Stimulated activated CD8-positive, alpha-beta memory T cell treated with anti-CD3 and anti-CD28 coated beads, Interleukin-4, amount 100 ng/mL, for 4 hours (primary cell): ENCODE results near the gene EIF4B.
A peak's percentile ranks its signal among the peaks of the same experiment; 100 is the strongest.

ENCODE experiments used
- DNase-seq, 2 donors: peaks; one replicate each; pipeline ENCODE4 v3.0.0-alpha.2; 2020; ENCODE audit warnings: low read depth in 2 of 2, low spot score in 1 of 2

The EIF4B gene

DNA sequence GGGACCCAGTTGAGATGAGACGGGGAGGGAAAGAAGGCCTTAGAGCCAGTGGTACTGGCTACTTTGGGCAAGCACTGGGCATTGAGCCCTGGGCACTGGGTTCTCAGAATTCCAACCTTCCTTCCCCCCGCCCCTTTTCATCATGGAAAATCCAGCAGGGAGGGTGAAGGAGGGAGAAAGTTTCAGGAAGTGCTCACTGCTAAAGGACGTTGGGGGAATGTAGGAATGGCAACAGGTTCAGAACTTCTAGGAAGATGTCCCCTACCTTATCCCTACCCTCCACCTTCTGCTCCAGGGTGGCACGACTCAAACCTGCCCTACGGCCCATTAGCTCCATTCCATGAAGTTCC is 39.4 kb downstream of the EIF4B start:
- DNase-seq = no peak

GRCh38 chr12:53046655-53047220 is 40.5 kb downstream of the EIF4B start:
- DNase-seq = peak in 1 of 2 donors; percentile 26

DNA sequence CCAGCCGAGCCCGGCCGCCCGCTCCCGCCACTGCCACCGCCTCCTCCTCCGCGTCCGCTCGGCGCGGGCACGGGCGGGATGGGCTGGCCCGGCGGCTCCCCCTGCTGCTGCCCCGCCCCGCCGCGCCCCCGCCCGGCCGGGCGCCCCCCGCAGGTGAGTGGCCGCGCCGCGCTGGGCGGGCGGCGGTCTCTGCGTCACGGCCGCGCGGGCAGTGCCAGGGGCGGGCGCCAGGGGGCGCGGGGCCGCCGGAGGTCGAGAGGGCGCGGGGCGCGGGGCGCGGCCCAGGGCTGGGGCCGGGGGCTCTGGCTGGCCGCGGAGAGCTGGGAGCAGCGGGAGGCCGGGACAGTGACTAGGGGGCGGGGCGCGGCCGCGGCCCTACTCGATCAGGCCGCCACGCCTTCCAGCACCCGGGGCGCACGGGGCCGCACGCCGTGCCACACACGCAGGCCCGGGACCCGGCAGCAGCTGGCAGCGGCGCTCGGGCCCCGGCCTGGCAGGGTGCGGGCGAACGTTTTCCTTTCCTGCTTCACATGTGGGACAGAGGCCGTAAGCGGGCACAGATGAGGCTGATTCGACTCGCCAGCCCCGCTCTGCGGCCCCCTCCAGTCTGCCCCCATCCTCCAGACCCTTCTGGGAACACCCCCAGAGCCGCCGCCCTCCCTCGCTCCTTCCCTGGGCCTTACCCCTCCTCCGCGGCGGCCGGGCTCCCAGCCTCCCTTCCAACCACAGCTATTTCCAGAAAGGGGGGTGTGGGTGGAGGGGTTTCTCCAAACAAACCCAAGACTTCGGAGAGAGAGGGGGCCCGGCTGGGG is 41.2 kb downstream of the EIF4B start:
- DNase-seq = peak; percentile 21 to 34

DNA sequence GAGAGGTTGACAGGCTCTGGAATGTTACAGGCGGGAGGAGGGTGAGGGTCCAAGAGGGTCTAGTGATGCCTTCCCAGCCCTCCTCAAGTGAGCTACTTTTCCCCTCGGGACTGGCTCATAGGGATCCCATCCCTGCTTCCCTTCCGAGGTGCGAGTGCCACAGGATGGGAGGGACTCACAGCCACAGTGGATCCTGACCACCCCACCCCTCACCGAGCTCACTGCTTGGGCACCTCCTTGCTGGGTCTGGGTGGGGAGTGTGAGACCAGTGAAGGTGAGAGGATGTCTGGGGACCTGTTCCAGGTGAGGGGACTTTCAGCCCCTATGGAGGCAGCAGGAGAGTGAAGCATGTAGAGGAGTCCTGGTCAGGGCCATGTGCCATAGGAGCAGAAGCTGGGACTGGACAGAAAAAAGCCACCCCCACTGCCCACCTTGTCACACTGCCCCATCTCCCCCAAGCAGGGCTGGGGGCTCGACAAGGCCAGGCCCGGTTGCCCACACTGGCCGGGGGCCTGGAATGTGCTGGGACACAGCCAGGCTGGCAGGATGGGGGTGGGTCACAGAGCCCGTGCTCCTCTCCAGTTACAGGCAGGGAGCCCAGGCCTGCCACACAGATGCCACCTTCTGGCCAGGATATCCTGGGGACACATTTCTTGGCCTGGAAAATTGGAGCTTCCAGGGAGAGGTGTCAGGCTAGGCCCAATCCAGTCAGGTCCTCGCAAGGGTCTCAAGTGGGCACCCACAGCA is 42.0 kb downstream of the EIF4B start:
- DNase-seq = no peak

- DNase-seq = no peak
Observed at GRCh38 chr12:53048780-53049401, 42.6 kb downstream of the EIF4B start.

- no peak for DNase-seq
Observed at GRCh38 chr12:53049571-53050318, 43.5 kb downstream of the EIF4B start, which contains the start of gene TNS2. Gene TNS2 (plus strand): TSS chr12:53050065. CDS start chr12:53050186, 121 bp downstream.

GRCh38 chr12:53050426-53051057 is 44.3 kb downstream of the EIF4B start:
- DNase-seq = no peak

DNA sequence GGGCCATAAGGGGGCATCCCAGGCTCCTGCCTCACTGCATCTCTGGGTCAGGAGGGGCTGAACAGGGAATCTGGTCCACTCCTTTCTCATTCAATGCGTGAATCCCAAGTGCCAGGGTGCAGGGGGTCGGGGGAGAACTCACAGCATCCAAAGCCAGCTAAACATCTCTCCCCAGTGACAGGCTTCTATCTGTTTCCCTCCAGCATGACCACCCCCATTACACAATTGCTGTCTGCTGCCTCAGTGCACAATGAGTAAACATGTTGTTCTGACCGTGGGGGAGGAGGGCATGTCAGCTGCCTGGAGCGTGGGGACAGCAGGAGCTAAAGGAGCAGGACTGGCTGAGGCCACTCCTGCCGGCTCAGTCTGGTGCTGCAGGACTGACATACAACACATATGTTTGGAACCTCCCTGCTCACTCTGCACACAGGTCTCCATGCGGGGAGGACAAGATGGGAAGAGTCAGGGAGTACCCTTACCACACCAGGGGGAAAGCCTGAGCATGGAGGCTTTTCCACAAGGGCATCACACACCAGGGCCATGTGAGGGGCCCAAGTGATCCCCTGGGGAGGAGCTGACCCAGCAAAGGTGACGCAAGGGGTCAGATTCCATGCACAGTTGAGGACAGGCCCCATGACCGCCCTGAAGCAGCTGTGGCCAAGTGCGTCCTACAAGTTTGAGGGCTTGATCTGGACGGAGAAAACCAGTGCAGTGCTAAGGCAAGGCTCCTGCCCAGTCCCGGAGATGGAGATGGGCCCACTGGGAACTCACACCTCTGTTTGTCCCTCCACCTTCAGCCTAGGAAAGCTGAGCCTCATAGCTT is 45.0 kb downstream of the EIF4B start:
- DNase-seq = no peak

- no peak for DNase-seq
Observed at GRCh38 chr12:53051881-53052412, 45.7 kb downstream of the EIF4B start.

DNA sequence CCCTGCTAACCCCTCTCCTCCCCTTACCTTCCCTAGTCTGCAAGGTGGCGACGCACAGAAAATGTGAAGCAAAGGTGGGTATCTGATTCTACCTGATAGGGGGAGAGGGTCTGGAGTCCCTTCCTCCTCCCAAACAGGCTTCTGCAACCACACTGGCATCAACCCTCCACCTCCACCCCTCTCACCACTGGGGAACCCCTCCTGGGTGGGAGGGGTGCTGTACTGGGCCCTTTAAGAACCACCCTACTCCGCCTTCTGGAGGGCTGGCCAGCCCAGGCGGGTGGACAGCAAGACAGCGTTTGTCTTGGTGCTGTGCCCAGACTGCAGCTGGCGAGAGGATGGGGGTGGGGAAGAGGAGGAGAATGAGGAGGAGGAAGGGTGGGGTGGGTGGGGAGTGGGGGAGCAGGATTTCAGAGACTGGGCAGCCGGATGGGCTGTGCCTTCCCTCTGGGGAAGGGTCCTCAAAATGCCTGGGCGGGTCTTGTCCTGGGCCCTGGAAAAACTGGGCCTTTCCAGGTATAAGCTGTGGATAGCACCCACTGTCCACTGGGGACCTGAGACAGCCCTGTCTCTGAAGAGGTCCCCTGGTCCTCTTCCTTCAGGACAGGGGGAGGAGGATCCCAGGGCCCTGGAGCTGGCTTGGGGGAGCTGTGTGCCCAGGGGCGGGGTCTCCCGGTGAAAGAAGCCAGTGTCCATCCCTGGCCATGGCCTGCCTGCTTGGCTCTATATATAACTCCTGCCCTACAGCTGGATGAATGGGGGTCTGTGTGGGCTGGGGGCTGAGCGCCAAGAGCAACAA is 46.4 kb downstream of the EIF4B start:
- no peak for DNase-seq

DNA sequence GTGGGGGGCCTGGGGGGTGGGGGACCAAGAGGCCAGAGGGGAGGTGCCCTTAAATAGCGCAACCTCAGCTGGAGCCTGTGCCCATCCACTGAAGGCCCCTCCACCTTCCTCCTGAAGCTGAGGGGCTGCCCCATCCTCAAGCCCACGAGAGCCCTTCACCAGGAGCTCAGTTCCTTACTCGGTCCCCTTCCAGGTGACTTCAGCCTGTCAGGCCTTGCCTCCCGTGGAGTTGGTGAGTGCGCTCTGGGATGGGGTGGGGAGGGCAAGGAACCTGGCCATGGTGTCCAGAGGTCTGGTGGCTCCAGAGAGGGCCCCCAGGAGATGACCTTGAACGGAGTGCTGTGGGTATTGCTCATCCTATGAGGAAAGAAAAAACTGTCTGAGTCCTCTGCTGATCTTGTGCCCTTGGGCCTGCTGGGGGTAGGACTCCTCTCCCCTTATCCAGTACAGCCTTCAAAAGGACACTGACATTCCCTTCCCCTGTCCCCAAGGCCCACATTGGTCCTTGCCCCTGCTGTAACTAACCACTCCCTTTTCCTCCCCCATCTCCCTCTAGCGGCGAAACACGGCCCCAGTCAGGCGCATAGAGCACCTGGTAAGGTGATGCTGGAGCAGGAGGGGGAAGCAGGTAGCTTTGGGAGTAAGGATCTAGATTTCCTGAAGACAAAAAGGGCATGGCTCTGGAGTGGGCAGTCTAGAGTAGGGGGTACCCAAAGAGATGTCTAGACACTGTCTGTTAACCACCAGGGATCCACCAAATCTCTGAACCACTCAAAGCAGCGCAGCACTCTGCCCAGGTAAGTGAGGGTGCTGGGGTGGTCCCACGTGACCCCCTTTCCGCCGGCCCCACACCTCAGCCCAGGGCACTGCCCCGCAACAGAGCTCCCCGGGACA is 47.2 kb downstream of the EIF4B start:
- peak in 1 of 2 donors; percentile 20 for DNase-seq

DNA sequence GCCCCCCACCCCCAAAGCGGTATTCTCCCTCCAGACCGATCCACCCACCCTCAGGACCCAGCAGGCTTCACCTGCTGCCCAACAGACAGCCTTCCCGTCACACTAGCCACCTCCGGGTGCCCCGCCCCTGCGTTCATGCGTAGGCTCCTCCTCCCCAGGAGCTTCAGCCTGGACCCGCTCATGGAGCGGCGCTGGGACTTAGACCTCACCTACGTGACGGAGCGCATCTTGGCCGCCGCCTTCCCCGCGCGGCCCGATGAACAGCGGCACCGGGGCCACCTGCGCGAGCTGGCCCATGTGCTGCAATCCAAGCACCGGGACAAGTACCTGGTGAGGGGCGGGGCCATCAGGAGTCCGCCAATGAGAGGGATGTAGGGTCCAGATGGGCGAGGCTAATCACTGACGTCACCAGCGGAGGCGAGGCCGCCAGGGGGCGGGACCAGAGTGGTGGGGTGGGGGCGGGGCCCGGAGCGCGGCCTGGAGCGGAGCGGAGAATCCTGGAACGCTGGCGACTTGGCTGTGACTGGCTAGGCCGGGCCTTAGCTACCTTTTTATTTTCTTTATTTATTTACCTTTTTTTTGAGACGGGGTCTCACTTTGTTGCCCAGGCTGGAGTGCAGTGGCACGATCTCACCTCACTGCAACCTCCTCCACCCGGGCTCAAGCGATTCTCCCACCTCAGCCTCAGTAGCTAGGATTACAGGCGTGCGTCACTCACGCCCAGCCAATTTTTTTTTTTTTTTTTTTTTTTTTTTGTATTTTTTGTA is 48.0 kb downstream of the EIF4B start:
- DNase-seq = peak; percentile 85 to 90

GRCh38 chr12:53055471-53056266 is 49.4 kb downstream of the EIF4B start:
- DNase-seq = no peak

- no peak for DNase-seq
Observed at GRCh38 chr12:53056296-53056695, 50.0 kb downstream of the EIF4B start.

DNA sequence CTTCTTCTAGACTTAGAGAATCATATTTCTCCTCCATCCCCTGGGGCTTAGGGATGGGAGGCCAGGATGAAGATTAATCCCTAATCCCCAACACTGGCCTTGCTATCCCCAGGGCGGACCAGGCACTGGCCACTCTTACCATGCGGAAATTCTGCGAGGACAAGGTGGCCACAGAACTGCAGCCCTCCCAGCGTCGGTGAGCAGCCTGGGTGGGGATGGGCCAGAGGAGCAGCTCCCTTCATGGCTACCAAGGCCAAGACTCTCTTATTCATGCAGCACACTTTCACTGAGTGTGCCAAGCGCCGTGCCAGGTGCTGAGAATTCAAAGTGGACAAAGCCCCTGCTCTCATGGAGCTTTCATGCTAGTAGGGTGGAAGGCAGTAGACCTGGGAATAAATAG is 50.6 kb downstream of the EIF4B start:
- no peak for DNase-seq
